HG02970 (cell line): ENCODE results near the gene ATP10A.
"Not testable (repeated sequence)": the region's sequence is repeated elsewhere in the genome, so short reads cannot be mapped to it uniquely, and the experiment has no call there.

ENCODE experiments used
- ATAC-seq: cut with Tn5 transposase; IDR thresholded peaks from one replicate; pipeline ENCODE4 v1.9.1; 2021; ENCODE audit warnings: mild to moderate bottlenecking, moderate library complexity, moderate number of reproducible peaks; ENCODE audit not compliant: unreplicated experiment, low FRiP score

ATP10A gene

GRCh38 chr15:25883463-25884259, 20.5 kb upstream of the ATP10A start:
- ATAC-seq = no peak

DNA sequence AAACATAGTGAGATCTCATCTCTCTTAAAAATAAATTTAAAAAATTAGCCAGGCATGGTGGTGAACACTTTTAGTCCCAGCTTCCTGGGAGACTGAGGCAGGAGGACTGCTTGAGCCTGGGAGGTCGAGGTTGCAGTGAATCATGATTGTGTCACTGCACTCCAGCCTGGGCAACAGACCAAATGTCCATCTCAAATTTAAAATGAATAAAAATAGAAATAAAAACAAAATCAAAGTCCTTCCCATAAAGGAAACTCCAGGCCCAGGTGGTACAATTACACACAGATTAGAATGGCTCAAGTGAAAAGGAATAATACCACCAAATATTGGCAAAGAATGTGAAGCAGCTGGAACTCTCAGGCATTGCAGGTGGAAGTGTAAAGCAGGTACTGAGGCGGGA, 19.3 kb upstream of the ATP10A start:
- no peak for ATAC-seq

DNA sequence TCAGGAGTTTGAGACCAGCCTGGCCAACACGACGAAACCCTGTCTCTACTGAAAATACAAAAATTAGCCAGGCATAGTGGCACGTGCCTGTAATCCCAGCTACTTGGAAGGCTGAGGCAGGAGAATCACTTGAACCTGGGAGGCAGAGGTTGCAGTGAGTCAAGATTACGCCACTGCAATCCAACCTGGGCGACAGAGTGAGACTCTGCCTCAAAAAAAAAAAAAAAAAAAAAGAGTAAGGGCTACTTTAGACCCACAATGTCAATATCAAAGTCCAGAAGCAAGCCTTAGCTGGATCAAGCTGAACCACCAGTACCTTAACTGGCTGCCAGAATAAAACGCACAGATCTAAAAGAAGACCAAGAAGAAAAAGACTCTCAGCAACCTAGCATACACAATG, 17.8 kb upstream of the ATP10A start:
- not testable (repeated sequence) for ATAC-seq

- no peak for ATAC-seq
Measured at GRCh38 chr15:25880411-25880810, 17.3 kb upstream of the ATP10A start.

DNA sequence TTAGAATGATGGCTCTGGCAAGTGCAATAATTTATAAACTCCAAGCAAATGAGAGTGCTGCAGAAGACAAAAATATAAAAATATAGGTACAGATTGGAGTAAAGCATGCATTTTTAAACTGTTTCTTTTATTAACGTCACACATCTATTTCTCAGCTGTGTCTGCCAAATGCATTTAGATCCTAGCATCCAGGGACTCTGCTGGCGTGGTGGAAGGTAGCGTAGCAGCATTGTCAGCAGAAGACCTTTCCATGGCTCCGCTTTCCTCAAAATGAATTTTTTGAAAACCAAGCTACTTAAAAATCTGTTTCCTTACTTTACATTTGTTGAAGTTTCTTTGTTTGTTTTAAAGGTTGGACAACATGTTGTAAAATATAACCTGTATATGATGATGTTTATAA, 16.3 kb upstream of the ATP10A start:
- ATAC-seq = no peak

DNA sequence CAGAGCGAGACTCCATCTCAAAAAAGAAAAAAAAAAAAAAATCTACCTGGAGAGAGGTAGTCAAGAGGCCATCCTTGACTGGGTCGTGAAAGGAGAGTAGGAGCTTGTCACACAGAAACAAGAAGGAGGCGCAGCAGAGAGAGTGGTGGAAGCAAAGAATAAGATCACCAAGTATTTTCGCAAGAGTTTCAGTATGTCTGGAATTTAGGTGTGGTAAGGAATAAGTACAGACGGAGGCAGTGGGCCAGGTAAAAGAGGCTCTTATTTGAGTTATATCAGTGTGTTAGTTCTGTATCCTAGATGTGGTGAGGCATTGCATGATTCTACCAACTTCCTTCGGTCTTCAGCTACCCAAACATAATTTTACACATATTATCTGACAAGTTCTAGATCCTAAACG, 14.6 kb upstream of the ATP10A start:
- ATAC-seq = no peak

GRCh38 chr15:25876231-25877140, 13.4 kb upstream of the ATP10A start:
- ATAC-seq = no peak

GRCh38 chr15:25875566-25875965, 12.4 kb upstream of the ATP10A start:
- no peak for ATAC-seq

DNA sequence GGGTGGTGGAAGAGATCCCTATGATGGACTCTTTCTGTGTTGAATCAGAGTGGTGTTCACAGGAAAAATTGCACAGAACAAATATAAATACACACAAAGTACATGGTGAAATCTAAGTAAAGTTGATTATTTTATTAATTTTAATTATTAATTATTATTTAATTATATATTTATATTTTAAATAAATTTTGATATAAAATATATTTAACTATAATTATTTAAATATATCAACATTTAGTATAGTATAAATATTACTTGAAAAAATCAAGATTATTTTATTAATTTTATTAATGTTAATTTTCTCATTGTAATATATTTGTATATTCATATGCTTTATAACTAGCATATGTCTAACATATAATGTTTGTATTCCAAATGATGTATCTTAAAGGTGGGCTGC, 11.3 kb upstream of the ATP10A start:
- no peak for ATAC-seq

DNA sequence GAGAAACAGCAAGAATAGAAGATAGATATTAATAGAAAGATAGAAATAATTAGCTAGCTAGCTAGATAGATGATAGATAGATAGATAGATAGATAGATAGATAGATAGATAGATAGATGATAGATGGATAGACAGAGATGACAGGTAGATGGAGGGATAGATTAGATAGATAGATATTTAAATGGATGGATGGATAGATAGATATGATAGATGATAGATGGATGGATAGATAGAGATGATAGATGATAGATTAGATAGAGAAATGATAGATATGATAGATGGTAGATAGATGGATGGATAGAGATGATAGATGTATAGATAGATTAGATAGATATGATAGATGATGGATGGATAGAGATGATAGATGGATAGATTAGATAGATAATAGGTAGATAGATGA, 8.3 kb upstream of the ATP10A start:
- ATAC-seq = no peak

GRCh38 chr15:25870938-25871337, 7.8 kb upstream of the ATP10A start:
- no peak for ATAC-seq

GRCh38 chr15:25869701-25870100, 6.6 kb upstream of the ATP10A start:
- ATAC-seq = no peak

DNA sequence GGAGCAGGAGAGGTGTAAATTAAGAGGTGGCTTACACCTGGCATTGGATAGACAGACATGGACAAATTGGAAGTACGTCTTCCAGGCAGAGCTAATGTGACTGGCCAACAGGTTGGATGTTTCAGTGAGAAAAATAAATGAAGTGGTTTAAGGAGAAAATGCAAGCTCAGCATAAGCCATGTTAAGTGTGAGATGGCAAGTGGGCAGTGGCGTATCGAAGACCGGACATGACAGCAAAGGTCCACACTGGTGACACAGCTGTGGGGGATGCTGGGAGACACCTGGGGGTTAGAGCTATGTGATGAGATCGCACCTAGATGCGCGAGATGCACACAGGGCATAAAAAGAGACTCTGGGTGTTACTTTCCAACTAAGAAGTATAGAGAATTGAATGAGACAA, 3.7 kb upstream of the ATP10A start:
- no peak for ATAC-seq

DNA sequence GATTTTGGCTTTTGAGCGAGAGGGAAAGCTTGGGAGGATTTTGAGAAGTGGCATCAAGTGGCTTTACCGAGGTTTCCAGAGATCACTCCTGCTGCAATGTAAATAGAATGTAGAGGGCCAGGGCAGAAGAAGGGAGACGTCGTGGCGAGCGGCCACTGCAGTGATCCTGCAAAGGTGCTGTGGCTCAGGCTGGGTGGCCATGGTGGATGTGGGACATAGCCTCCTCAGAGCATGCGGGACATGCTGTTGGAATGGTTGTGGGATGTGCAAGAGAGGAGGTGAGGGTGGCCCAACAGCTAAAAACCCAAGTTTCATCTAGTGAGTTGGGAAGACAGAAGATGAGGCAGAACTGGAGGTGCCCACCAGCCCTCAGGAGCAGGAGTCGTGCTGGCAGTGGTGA, 3.1 kb upstream of the ATP10A start:
- no peak for ATAC-seq

DNA sequence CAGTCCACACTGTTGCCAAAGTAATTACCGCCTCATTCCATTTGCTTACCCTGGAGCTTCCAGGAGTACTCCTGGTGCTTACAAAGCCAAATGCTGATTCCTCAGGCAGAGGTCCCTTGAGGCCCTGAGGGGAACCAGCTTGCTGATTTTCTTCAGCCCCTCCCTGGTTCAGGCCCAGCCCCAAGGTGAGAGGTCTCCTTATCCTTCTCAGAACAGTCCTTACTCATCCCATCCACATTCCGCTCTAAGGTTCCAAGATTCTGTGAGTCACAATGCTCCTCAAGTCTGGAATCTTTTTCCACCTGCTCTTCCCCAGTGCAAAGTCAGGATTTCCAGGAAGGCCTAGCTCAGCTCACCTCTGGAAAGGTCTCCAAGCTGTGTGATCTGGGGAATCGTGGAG, 1.8 kb upstream of the ATP10A start:
- no peak for ATAC-seq

DNA sequence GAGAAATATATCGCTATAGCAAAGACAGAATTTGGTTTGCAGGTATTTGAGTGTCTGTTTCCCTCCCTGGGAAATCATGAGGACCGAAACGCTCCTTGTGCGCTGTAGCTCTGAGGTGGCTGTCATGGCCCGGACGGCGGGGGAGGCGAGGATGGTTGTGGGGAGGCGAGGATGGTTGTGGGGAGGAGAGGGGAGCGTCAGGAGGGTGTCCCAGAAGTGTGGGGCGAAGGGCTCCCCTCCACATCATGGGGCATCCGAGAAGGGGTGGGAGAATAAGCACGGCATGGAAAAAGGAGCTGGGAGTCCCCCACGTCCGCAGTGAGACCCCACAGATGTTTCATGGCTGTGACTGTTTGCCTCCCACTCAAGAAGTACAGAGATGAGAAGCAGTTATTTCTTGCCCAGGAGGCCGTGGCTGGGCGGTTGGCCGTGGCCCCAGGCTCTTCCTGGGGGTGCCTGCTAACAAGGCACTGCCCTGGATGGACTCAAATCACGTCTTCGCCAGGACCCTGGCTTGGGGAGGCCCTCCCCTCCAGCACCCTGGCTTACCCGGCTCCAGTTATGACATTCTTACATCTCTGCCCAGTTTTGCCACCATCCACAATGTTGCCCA, 947 bp upstream of the ATP10A start:
- no peak for ATAC-seq

DNA sequence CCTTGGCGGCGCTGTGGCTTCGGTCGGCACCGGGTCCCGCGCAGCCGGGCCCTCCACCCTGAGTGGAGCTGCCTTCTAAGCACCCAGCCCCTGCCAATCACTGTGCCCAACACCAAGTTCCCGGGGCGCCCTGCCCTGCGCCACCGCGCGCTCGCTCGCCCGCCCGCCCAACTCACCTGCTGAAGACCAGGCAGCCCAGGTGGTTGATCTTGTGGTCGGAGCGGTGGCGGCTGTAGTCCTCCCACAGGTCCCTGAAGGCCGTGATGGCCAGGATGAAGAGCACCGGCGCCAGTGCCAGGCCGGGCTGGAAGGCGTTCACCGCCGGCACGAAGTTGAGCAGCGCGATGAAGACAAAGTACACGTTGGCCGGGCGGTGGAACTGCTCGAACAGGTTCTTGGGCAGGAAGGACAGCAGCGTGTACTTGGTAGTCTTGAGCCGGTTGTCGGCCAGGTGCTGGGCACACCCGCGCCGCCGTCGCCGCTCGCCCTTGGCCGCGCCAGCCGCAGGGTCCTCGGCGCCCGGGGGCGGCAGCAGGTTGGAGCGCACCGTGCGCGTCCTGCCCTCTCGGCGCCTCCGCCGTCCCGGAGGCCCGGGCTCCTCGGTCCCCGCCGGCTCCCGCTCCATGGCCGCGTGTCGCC, 536 bp downstream of the ATP10A start:
- no peak for ATAC-seq

DNA sequence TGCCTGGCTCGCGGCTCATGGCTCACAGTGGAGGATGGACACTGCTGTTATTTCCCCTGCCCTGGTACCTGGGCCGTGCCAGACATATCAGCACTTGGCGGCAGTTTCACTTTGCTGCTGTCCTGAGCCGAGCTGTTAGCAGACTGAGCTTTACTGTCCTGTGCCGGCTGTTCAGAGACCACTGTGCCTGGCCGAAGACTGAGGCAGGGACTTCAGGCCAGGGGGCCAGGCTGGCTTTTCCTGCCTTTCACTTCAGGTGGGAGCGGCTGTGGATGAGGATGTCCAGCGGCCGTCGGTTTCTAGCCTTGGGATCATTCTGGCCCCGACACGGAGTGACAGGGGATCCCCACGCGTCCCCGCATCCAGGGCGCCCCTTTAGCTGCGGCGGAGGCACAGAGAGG, 1.1 kb downstream of the ATP10A start:
- ATAC-seq = no peak

- no peak for ATAC-seq
Measured at GRCh38 chr15:25860885-25861866, 2.0 kb downstream of the ATP10A start.
